DND-41 (cell line): Measurements from ENCODE around the gene SCTR.

Experiments used
- ATAC-seq: fragments of 200-7000 bp; cut with Tn5 transposase; 3 replicates; pipeline ENCODE4 v1.9.1; 2021; ENCODE audit warnings: low read depth; ENCODE audit not compliant: insufficient read depth
- DNase-seq: peaks from one replicate; pipeline ENCODE4 v3.0.0-alpha.2; 2020
- H2AFZ ChIP-seq: 2 replicates; pipeline ENCODE4 v1.6.0; 2012; ENCODE audit warnings: low read depth, low read length
- H3K27ac ChIP-seq: 2 replicates; pipeline ENCODE4 v1.5.1; 2012; ENCODE audit warnings: low read length, inconsistent platforms
- H3K27me3 ChIP-seq: fragments of 200-600 bp; sonication (generic); 2 replicates; pipeline ENCODE4 v1.6.0; 2012; ENCODE audit warnings: low read length, mild to moderate bottlenecking, inconsistent platforms; ENCODE audit not compliant: insufficient read depth, poor library complexity
- H3K36me3 ChIP-seq: 2 replicates; pipeline ENCODE4 v1.5.1; 2012; ENCODE audit warnings: low read length, inconsistent platforms; ENCODE audit not compliant: insufficient read depth
- H3K4me1 ChIP-seq: 2 replicates; pipeline ENCODE4 v1.5.1; 2012; ENCODE audit warnings: mild to moderate bottlenecking, low read length; ENCODE audit not compliant: insufficient read depth
- H3K4me2 ChIP-seq: 2 replicates; pipeline ENCODE4 v1.6.0; 2012; ENCODE audit warnings: mild to moderate bottlenecking, moderate library complexity, low read length, inconsistent platforms; ENCODE audit not compliant: insufficient read depth
- H3K4me3 ChIP-seq, 2 experiments: fragments of 200-600 bp in 1 of 2; shearing (Covaris generic) in 1 of 2; 2 replicates each; pipeline ENCODE4 v1.5.1; 2012 to 2016; ENCODE audit warnings: inconsistent platforms in 2 of 2, low read length in 2 of 2, mild to moderate bottlenecking in 2 of 2, low read depth in 1 of 2, moderate library complexity in 1 of 2
- H3K79me2 ChIP-seq: 2 replicates; pipeline ENCODE4 v1.6.0; 2012; ENCODE audit warnings: low read length, inconsistent platforms; ENCODE audit not compliant: insufficient read depth
- H3K9ac ChIP-seq: 2 replicates; pipeline ENCODE4 v1.6.0; 2012; ENCODE audit warnings: low read depth, mild to moderate bottlenecking, inconsistent platforms, low read length, moderate library complexity
- H3K9me3 ChIP-seq: 2 replicates; pipeline ENCODE4 v1.5.1; 2012; ENCODE audit warnings: low read length, moderate library complexity, mild to moderate bottlenecking, inconsistent platforms; ENCODE audit not compliant: insufficient read depth, severe bottlenecking
- H4K20me1 ChIP-seq: 2 replicates; pipeline ENCODE4 v1.6.0; 2012; ENCODE audit warnings: low read length; ENCODE audit not compliant: insufficient read depth
- EZH2 ChIP-seq: IDR thresholded peaks from 3 replicates; pipeline ENCODE4 v1.6.1; 2012; ENCODE audit warnings: borderline replicate concordance, low read depth, mild to moderate bottlenecking, moderate library complexity, low read length, inconsistent platforms; ENCODE audit not compliant: severe bottlenecking
- TF ChIP-seq, protein P1 (sequence below): IDR thresholded peaks from 2 replicates; pipeline ENCODE4 v1.5.1; 2012; ENCODE audit warnings: borderline replicate concordance, low read length, moderate library complexity, mild to moderate bottlenecking; ENCODE audit not compliant: poor library complexity, severe bottlenecking; ENCODE audit errors: extremely low read depth

Gene SCTR

DNA sequence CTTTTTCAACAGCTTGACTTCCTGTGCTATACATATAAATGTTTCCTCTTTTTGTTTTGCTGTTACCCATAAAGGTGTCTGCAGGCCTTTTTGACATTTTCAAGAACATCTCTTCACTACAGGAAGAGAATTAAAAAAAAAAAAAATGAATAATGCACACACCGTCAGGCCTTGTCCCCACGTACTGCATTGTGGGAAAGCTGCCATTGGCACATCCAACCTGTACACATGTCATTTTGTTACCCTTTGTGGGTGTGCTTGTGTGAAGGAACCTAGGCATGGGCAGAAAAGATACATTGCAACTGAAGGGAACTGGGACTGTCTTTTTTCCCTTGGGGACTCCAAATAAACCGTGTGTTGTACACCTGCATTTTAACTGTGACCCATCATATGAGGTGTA, 109.4 kb downstream of the SCTR start:
- TF ChIP-seq, protein P1, sequence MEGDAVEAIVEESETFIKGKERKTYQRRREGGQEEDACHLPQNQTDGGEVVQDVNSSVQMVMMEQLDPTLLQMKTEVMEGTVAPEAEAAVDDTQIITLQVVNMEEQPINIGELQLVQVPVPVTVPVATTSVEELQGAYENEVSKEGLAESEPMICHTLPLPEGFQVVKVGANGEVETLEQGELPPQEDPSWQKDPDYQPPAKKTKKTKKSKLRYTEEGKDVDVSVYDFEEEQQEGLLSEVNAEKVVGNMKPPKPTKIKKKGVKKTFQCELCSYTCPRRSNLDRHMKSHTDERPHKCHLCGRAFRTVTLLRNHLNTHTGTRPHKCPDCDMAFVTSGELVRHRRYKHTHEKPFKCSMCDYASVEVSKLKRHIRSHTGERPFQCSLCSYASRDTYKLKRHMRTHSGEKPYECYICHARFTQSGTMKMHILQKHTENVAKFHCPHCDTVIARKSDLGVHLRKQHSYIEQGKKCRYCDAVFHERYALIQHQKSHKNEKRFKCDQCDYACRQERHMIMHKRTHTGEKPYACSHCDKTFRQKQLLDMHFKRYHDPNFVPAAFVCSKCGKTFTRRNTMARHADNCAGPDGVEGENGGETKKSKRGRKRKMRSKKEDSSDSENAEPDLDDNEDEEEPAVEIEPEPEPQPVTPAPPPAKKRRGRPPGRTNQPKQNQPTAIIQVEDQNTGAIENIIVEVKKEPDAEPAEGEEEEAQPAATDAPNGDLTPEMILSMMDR = no peak
- no peak for TF ChIP-seq EZH2
- DNase-seq = no peak
- H3K9me3 ChIP-seq = no peaks in the 10 kb centered on the region
- H3K27me3 ChIP-seq = peaks cover 4% of the 10 kb centered on the region
- H3K4me3 ChIP-seq = no peak overlapping the region
- no peak for ATAC-seq
- no peak overlapping the region for H3K27ac ChIP-seq
- H4K20me1 ChIP-seq = no peaks in the 10 kb centered on the region
- no peak overlapping the region for H2AFZ ChIP-seq
- no peak overlapping the region for H3K9ac ChIP-seq
- H3K79me2 ChIP-seq = no peaks in the 10 kb centered on the region
- no peaks in the 10 kb centered on the region for H3K36me3 ChIP-seq
- H3K4me1 ChIP-seq = no peaks in the 10 kb centered on the region
- H3K4me2 ChIP-seq = no peak overlapping the region

GRCh38 chr2:119409506-119409905, 114.8 kb downstream of the SCTR start:
- peaks cover 2% of the 10 kb centered on the region; the same call in 1 of the 2 replicates for H4K20me1 ChIP-seq
- H3K27me3 ChIP-seq = peaks cover 4% of the 10 kb centered on the region
- no peaks in the 10 kb centered on the region for H3K9me3 ChIP-seq
- no peak overlapping the region for H3K4me2 ChIP-seq
- no peak for TF ChIP-seq EZH2
- TF ChIP-seq, protein P1 = no peak
- H3K9ac ChIP-seq = no peak overlapping the region
- H3K4me1 ChIP-seq = no peaks in the 10 kb centered on the region
- no peaks in the 10 kb centered on the region for H3K79me2 ChIP-seq
- no peak overlapping the region for H3K4me3 ChIP-seq
- ATAC-seq (no peak), DNase-seq (no peak)
- H3K36me3 ChIP-seq = no peaks in the 10 kb centered on the region
- no peak overlapping the region for H2AFZ ChIP-seq
- no peak overlapping the region for H3K27ac ChIP-seq

- H3K79me2 ChIP-seq = no peaks in the 10 kb centered on the region
- no peak overlapping the region for H2AFZ ChIP-seq
- ATAC-seq (no peak), DNase-seq (no peak)
- TF ChIP-seq EZH2 = no peak
- TF ChIP-seq, protein P1 = no peak
- no peaks in the 10 kb centered on the region for H3K9me3 ChIP-seq
- H3K27me3 ChIP-seq = no peaks in the 10 kb centered on the region
- no peak overlapping the region for H3K9ac ChIP-seq
- H3K4me2 ChIP-seq = no peak overlapping the region
- H3K27ac ChIP-seq = no peak overlapping the region
- H3K4me1 ChIP-seq = no peaks in the 10 kb centered on the region
- no peaks in the 10 kb centered on the region for H3K36me3 ChIP-seq
- no peak overlapping the region for H3K4me3 ChIP-seq
- H4K20me1 ChIP-seq = peaks cover 2% of the 10 kb centered on the region; the same call in 1 of the 2 replicates
These were observed 116.1 kb downstream of the SCTR start for GRCh38 chr2:119408221-119408619.
